ENCODE results near the gene PPP2CA.
"Not testable (repeated sequence)": the region's sequence is repeated elsewhere in the genome, so short reads cannot be mapped to it uniquely, and the experiment has no call there.

The PPP2CA gene

DNA sequence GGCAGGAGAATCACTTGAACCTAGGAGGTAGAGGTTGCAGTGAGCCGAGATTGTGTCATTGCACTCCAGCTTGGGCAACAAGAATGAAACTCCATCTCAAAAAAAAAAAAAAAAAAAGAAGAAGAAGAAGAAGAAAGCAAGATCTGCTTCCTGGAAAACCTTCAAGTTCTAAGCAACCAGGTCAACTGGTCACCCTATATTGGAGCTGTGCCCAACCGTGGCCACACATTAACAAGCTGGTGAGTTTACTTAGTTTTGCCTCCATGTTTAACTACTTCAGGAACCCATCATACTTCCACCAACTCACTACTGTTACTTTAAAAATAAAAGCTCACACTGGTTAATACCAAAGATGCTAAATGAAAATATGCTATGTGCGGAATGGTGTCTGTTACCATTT lies 36.8 kb downstream of the PPP2CA start:
- no peak for DNase-seq (ENCODE audit: low read depth)

DNA sequence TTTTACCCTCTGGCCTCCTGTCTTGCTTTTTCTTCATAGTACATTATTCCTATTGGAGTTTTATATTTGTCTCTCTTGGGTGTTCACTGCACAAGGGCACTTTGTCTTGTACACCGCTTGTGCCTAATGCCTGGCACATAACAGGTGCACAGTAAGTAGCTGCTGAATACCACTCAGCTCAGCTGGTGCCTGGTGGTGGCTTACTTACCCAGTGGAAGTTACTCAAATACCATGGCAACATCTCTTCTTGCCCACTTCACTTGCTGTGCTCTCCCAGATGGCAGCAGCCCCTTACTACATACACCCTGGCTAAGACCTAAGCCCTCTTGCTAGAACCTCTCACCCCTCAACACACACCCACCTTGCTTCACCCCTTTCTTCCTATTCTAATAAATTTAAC lies 37.8 kb downstream of the PPP2CA start:
- DNase-seq (ENCODE audit: low read depth) = no peak

DNA sequence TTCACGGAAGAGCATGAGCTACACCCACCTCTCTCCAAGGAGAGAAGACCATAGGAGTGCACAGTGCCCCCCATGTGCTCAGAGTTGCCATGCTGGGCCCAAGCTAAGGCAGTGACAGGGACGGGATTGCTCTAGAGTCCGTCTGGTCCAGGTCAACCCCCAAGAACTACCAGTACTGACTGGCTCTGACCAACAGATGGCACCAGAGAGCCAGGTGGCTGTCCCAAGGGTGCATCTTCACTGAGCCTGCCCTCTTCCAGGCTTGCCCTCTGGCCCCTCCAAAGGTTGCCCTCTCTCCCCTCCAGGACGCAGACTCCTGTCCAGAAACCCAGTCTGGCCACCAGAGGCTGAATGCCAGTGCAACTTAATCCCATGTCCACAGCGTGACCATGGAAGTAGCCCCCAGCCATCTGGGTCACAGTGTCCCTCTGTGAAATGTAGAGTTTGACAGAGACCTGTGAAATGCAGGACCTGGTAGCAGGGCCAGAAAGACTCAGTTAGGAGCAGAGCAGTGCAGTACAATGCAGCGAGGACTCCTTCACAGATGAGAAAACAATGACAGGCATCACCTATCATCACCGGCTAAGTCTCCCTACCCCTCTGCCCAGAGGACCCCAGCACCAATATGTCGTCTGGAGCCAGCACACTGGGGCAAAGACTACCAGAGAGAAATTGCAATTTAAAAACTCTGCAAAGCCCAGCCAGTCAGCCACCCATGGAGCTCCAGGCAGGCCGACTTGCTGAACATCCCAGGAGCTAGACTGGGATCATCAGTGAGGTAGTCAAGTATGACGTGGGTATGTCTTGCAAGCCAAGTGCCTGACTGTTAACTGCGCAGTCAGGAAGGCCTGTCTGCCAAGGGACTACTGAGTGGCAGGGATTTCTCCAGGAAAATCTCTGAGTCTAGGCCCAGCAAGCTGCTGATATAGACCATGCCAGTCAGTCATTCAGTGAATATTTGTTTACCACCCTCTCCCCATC lies 41.4 kb downstream of the PPP2CA start:
- DNase-seq (ENCODE audit: low read depth) = peak; percentile 56

GRCh38 chr5:134183481-134183880 lies 42.4 kb downstream of the PPP2CA start:
- DNase-seq (ENCODE audit: low read depth) = no peak

- DNase-seq (ENCODE audit: low read depth) = no peak
These were observed 47.8 kb downstream of the PPP2CA start for GRCh38 chr5:134178096-134178419.

DNA sequence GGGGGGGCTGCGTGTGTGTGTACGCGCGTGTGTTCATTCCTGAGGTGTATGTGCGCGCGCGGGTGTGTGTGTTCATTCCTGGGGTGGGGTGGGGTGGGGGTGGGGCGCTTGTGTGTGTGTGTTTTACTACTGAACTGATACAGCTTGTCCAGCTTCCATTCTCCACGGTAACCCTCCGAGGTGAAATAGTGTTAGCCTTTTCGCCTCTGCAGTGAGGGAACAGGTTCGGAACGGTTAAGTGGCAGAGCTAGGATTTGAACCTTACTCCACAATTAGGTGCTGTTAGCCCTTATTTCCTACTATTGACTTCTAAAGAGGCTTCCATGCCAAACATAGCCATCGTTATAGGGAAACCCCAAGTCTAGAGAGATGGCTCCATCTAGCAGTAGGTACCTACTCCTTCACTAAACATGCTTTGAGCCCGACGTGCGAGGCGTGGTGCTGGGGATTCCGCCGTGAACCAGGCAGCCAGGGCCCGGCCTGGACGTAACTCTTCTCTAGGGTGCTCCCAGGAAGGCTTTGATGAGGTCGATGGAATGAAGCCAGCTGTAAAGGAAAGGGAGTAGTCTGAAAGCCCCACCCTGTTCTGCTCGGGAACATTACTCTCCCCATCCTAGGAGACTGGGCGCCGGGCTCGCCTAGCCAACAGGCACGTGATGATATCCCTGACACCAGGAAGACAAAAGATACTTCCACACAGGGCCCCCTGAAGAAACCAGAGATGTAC lies 48.3 kb downstream of the PPP2CA start:
- no peak for DNase-seq (ENCODE audit: low read depth)

DNA sequence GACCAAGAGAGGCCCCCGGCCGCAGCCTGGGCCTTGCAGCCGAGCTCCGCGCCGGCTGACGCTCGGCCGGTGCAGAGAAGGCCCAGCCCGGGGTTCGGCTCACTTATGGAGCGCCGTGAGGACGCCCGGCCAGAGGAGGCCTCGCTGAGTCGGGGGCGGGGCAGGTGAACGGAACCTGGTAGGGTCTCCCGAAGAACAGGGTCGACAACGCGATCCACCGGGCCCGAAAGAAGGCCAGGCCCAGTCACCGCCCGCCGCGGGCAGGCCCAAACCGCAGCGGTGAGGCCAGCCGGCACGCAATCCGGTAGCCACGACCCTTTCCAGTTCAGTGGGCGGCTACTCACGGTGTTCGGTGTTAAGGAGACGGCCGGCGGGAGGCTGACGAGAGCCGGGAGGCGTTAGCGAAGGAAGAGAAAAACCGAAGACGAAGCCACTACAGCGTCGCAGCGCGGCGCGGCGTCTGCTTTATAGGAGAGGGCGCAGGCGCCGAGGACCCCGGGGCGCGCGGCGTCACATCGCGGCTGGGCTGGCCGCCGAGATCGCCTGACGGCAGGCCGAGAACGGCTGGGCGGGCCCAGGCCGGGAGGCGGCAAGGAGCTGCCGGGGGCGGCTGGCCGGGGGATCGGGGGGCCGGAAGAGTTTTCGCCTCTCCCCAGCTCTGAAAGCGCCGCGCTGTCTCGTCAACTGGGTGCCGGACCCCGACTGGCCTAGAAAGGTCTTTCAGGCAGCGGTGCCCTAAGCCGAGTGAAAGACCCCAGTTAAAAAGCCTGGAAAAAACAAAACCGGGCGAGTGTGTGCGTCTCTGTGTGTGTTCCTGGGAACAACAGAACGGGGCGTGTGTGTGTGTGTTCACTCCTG lies 49.1 kb downstream of the PPP2CA start, which contains the start of gene SKP1:
SKP1 (minus strand) TSS at position 440 of the 858 bp plus-strand sequence. CDS start 2,928 bp downstream, outside the sequence.
- peak; percentile 62 for DNase-seq (ENCODE audit: low read depth)

- no peak for DNase-seq (ENCODE audit: low read depth)
These were observed 49.9 kb downstream of the PPP2CA start for GRCh38 chr5:134175921-134176510.

DNA sequence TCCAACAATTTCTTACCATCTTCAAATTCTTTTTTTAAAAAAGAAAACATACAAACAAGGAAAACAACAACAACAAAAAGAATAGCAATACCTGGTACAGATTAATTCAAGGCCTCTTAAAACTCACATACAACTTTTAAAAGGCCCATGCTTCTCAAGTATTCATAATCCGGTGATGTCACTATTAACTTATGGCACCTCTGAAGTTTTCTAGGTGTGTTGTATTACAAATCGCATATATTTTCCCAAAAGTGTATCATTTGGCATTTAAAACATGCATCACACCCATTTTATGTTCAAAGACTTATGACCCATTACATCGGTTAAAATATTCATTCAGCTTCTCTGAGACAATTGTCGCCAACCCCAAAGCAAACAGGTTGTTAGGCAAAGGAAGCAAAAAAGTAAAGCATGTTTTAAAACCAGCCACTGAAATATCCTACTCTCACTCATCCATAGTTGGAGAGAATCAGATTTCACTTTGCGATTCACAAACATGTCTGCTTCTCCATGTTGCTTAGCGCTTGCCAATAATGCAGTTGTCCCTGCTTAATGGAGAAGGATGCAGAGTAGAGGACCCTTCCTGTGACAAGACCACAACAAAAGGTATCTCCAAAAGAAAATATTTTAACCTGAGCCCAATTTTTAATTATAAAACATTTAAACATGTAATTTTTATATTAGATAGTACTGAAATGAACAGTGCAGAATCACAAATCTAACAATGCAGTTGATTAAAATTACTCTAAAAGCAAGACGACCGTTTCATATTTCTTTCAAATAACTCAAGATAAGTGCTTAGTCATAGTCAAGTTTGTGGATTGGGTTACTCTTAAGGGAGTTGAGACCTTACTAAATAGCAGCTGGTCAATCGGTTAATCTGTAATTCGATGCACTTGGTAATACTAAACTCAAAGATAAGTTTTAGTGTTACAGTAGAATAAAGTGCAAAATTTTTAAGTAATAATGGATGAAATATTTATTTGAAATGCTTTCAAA lies 50.7 kb downstream of the PPP2CA start:
- DNase-seq (ENCODE audit: low read depth) = no peak

DNA sequence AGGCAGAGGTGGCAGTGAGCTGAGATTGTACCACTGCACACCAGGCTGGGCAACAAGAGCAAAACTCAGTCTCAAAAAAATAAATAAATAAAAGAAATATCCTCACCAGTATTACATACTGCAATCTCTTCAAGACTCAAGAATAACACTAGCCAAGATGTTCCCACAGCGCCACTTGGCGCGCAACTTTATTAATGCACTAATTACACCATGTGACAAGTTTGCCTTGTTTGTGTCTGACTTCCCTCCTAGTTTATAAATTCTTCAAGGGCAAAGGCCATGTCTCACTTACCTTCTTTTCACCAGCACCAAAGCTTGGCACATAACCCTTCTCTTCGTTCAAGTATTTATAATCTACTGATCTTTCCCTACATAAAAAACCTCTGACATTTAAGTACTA lies 53.9 kb downstream of the PPP2CA start:
- no peak for DNase-seq (ENCODE audit: low read depth)

- DNase-seq (ENCODE audit: low read depth) = no peak
These were observed 63.3 kb downstream of the PPP2CA start for GRCh38 chr5:134162592-134162991.

GRCh38 chr5:134161513-134162395 lies 64.1 kb downstream of the PPP2CA start:
- DNase-seq (ENCODE audit: low read depth) = no peak

- DNase-seq (ENCODE audit: low read depth) = no peak
These were observed 72.2 kb downstream of the PPP2CA start for GRCh38 chr5:134153657-134154056.

GRCh38 chr5:134153241-134153640 lies 72.6 kb downstream of the PPP2CA start:
- no peak for DNase-seq (ENCODE audit: low read depth)

GRCh38 chr5:134152173-134152832 lies 73.6 kb downstream of the PPP2CA start:
- DNase-seq (ENCODE audit: low read depth) = not testable (repeated sequence)

DNA sequence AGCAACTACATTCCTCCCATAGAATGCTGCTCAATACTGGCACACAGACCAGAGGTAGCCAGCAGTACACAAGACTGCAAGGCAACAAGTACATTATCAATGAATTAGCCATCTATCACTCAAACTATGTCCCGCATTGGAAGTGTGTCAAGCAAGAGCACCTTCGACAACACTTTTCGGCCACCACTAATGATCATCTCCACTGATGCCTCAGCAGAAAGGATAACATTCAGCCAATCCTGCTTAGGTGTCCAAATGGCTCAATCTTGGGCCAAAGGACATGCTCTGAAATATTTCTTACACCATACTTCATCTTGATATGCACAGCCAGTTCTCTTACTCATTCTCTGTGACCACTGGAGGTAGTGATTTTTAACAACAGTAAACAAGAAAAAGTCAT lies 74.2 kb downstream of the PPP2CA start:
- no peak for DNase-seq (ENCODE audit: low read depth)

GRCh38 chr5:134149571-134150303 lies 76.1 kb downstream of the PPP2CA start:
- no peak for DNase-seq (ENCODE audit: low read depth)

- DNase-seq (ENCODE audit: low read depth) = no peak
These were observed 76.8 kb downstream of the PPP2CA start for GRCh38 chr5:134148986-134149539.

All from stimulated activated CD8-positive, alpha-beta memory T cell treated with anti-CD3 and anti-CD28 coated beads, Interleukin-15, amount 100 ng/mL, for 1 hour (primary cell).